Astrocyte (in vitro differentiated cells and primary cell): ENCODE data around the gene RBP3. TPM values are rescaled to one million over a fixed set of nuclear protein-coding genes. Genes with fewer than 3 reads are reported as not detected.

Source experiments
- DNase-seq: peaks from one replicate; pipeline ENCODE4 v3.0.0-alpha.2; 2010; ENCODE audit warnings: low read depth
- FAIRE-seq: peaks from 2 replicates; lab custom pipeline; 2011; peaks lifted over from hg19 to GRCh38; lab: Jason Lieb, UNC
- H2AFZ ChIP-seq: 2 replicates; pipeline ENCODE4 v1.6.0; 2012; ENCODE audit warnings: low read depth, low read length, inconsistent platforms
- H3K27ac ChIP-seq: 2 replicates; pipeline ENCODE4 v1.5.1; 2011; ENCODE audit warnings: low read depth, low read length, inconsistent platforms
- H3K27me3 ChIP-seq: 2 replicates; pipeline ENCODE4 v1.6.0; 2011; ENCODE audit warnings: low read length, inconsistent platforms; ENCODE audit not compliant: insufficient read depth
- H3K36me3 ChIP-seq: 2 replicates; pipeline ENCODE4 v1.5.1; 2011; ENCODE audit warnings: low read length, inconsistent platforms; ENCODE audit not compliant: insufficient read depth
- H3K4me1 ChIP-seq: 2 replicates; pipeline ENCODE4 v1.5.1; 2011; ENCODE audit warnings: low read length, inconsistent platforms; ENCODE audit not compliant: insufficient read depth
- H3K4me2 ChIP-seq: 2 replicates; pipeline ENCODE4 v1.6.0; 2012; ENCODE audit warnings: low read length, inconsistent platforms
- H3K4me3 ChIP-seq: 2 replicates; pipeline ENCODE4 v1.5.1; 2011; ENCODE audit warnings: low read depth, mild to moderate bottlenecking, low read length, inconsistent platforms; ENCODE audit not compliant: insufficient read depth
- H3K79me2 ChIP-seq: 2 replicates; pipeline ENCODE4 v1.6.0; 2012; ENCODE audit warnings: mild to moderate bottlenecking, low read length, inconsistent platforms; ENCODE audit not compliant: insufficient read depth
- H3K9ac ChIP-seq: 2 replicates; pipeline ENCODE4 v1.6.0; 2012; ENCODE audit warnings: mild to moderate bottlenecking, low read length, inconsistent platforms
- H3K9me3 ChIP-seq: 2 replicates; pipeline ENCODE4 v1.5.1; 2012; ENCODE audit warnings: low read depth, mild to moderate bottlenecking, low read length, inconsistent platforms; ENCODE audit not compliant: insufficient read depth
- H4K20me1 ChIP-seq: 2 replicates; pipeline ENCODE4 v1.6.0; 2012; ENCODE audit warnings: low read length, inconsistent platforms; ENCODE audit not compliant: insufficient read depth
- H3K27ac Mint-ChIP-seq: one replicate; pipeline ENCODE4 v1.8.0; 2021; ENCODE audit warnings: mild to moderate bottlenecking, mixed read lengths; ENCODE audit not compliant: unreplicated experiment
- H3K27me3 Mint-ChIP-seq: one replicate; pipeline ENCODE4 v1.8.0; 2021; ENCODE audit warnings: low read depth, mixed read lengths; ENCODE audit not compliant: unreplicated experiment
- H3K36me3 Mint-ChIP-seq: one replicate; pipeline ENCODE4 v1.8.0; 2021; ENCODE audit warnings: low read depth, mixed read lengths; ENCODE audit not compliant: unreplicated experiment
- H3K4me1 Mint-ChIP-seq: one replicate; pipeline ENCODE4 v1.8.0; 2021; ENCODE audit warnings: low read depth, mixed read lengths; ENCODE audit not compliant: unreplicated experiment
- H3K4me3 Mint-ChIP-seq: one replicate; pipeline ENCODE4 v1.8.0; 2021; ENCODE audit warnings: mild to moderate bottlenecking, moderate library complexity, mixed read lengths; ENCODE audit not compliant: unreplicated experiment
- H3K9me3 Mint-ChIP-seq: one replicate; pipeline ENCODE4 v1.8.0; 2021; ENCODE audit warnings: mild to moderate bottlenecking, mixed read lengths; ENCODE audit not compliant: unreplicated experiment
- CTCF ChIP-seq: IDR thresholded peaks from 2 replicates; pipeline ENCODE4 v1.5.1; 2011; ENCODE audit warnings: low read depth, mild to moderate bottlenecking, inconsistent platforms, low read length, moderate library complexity; ENCODE audit not compliant: insufficient read depth
- EZH2 ChIP-seq: IDR thresholded peaks from 2 replicates; pipeline ENCODE4 v1.6.1; 2012; ENCODE audit warnings: mild to moderate bottlenecking, low read length, inconsistent platforms; ENCODE audit not compliant: insufficient read depth
- total RNA-seq: library from RNA; stranded (reverse); gene quantifications from 2 replicates; pipeline ENCODE4 v1.2.1, GENCODE V29; 2021

The RBP3 gene
- total RNA-seq, 1 donor from 2014 or later: not detected

GRCh38 chr10:47378606-47379444, 30.7 kb downstream of the RBP3 start:
- Histone ChIP-seq H4K20me1 (no peaks in the 10 kb centered on the region), H3K4me2 (no peak overlapping the region), H2AFZ (no peak overlapping the region), H3K4me1 (no peaks in the 10 kb centered on the region), H3K79me2 (no peaks in the 10 kb centered on the region), H3K27me3 (peaks cover 17% of the 10 kb centered on the region), H3K9ac (no peak overlapping the region), H3K9me3 (no peaks in the 10 kb centered on the region), H3K36me3 (no peaks in the 10 kb centered on the region), H3K27ac (no peak overlapping the region), H3K4me3 (no peak overlapping the region)
- DNase-seq: no peak
- H3K4me3 Mint-ChIP-seq: no peak overlapping the region
- H3K27ac Mint-ChIP-seq: no peak overlapping the region
- FAIRE-seq: no peak
- H3K27me3 Mint-ChIP-seq: peaks cover 44% of the 10 kb centered on the region
- no peak for TF ChIP-seq EZH2
- TF ChIP-seq CTCF: no peak
- peaks cover 2% of the 10 kb centered on the region for H3K4me1 Mint-ChIP-seq
- H3K36me3 Mint-ChIP-seq: peaks cover 7% of the 10 kb centered on the region
- peaks cover 14% of the 10 kb centered on the region for H3K9me3 Mint-ChIP-seq

- Histone ChIP-seq H2AFZ (no peak overlapping the region), H4K20me1 (no peaks in the 10 kb centered on the region), H3K9me3 (no peaks in the 10 kb centered on the region), H3K4me2 (no peak overlapping the region), H3K79me2 (no peaks in the 10 kb centered on the region), H3K27me3 (peaks cover 17% of the 10 kb centered on the region), H3K4me3 (no peak overlapping the region), H3K36me3 (no peaks in the 10 kb centered on the region), H3K27ac (no peak overlapping the region), H3K9ac (no peak overlapping the region), H3K4me1 (peaks cover 2% of the 10 kb centered on the region)
- Mint-ChIP-seq H3K4me1 (peaks cover 2% of the 10 kb centered on the region), H3K4me3 (no peak overlapping the region), H3K27me3 (peaks cover 41% of the 10 kb centered on the region), H3K9me3 (peaks cover 12% of the 10 kb centered on the region), H3K27ac (no peak overlapping the region), H3K36me3 (peaks cover 7% of the 10 kb centered on the region)
- no peak for FAIRE-seq
- DNase-seq: no peak
- no peak for TF ChIP-seq EZH2
- no peak for TF ChIP-seq CTCF
These were observed 31.3 kb downstream of the RBP3 start for GRCh38 chr10:47379445-47379785.

GRCh38 chr10:47379901-47380300, 31.7 kb downstream of the RBP3 start:
- H3K4me3 ChIP-seq: no peak overlapping the region
- H3K4me2 ChIP-seq: no peak overlapping the region
- TF ChIP-seq EZH2 (no peak), CTCF (no peak)
- no peak overlapping the region for H3K4me3 Mint-ChIP-seq
- H3K4me1 ChIP-seq: peaks cover 2% of the 10 kb centered on the region
- H3K27ac Mint-ChIP-seq: no peak overlapping the region
- no peak overlapping the region for H2AFZ ChIP-seq
- peaks cover 12% of the 10 kb centered on the region for H3K9me3 Mint-ChIP-seq
- peaks cover 41% of the 10 kb centered on the region for H3K27me3 Mint-ChIP-seq
- H3K9ac ChIP-seq: no peak overlapping the region
- no peaks in the 10 kb centered on the region for H3K79me2 ChIP-seq
- H3K27me3 ChIP-seq: peaks cover 17% of the 10 kb centered on the region
- H3K36me3 Mint-ChIP-seq: peaks cover 7% of the 10 kb centered on the region
- no peaks in the 10 kb centered on the region for H3K36me3 ChIP-seq
- peaks cover 4% of the 10 kb centered on the region for H3K4me1 Mint-ChIP-seq
- FAIRE-seq (no peak), DNase-seq (no peak)
- H4K20me1 ChIP-seq: no peaks in the 10 kb centered on the region
- H3K9me3 ChIP-seq: no peaks in the 10 kb centered on the region
- no peak overlapping the region for H3K27ac ChIP-seq
